ENCODE data around the gene PLCL2.
"Not testable (repeated sequence)": the region's sequence is repeated elsewhere in the genome, so short reads cannot be mapped to it uniquely, and the experiment has no call there.

The PLCL2 gene

GRCh38 chr3:17103579-17103978 lies 218.8 kb downstream of the PLCL2 start:
- Histone ChIP-seq H3K4me1 (ENCODE audit: control insufficient read depth in 1 of 2, insufficient read depth in 2 of 2, low read length in 2 of 2) (no peaks in the 10 kb centered on the region), H3K18ac (ENCODE audit: low read length) (no peak overlapping the region), H3K9ac (ENCODE audit: low read length) (no peak overlapping the region), H2AFZ (ENCODE audit: insufficient read depth, low read length, poor library complexity) (no peak overlapping the region), H3K36me3 (ENCODE audit: control insufficient read depth in 1 of 2, insufficient read depth in 2 of 2, low read length in 2 of 2) (no peaks in the 10 kb centered on the region), H3K23ac (ENCODE audit: low read length) (no peak overlapping the region), H4K91ac (ENCODE audit: low read depth, low read length) (no peak overlapping the region), H2BK5ac (ENCODE audit: low read depth, low read length, poor library complexity) (no peak overlapping the region), H2BK12ac (ENCODE audit: low read length) (no peak overlapping the region), H3K79me1 (ENCODE audit: low read length) (no peaks in the 10 kb centered on the region), H2AK5ac (ENCODE audit: low read length) (no peak overlapping the region), H3K4me2 (ENCODE audit: low read length) (no peak overlapping the region), H4K8ac (ENCODE audit: low read depth, low read length) (no peak overlapping the region), H2BK120ac (ENCODE audit: insufficient read depth, low read length, poor library complexity) (no peak overlapping the region), H3K9me3 (ENCODE audit: insufficient read depth, low read depth, low read length) (no peaks in the 10 kb centered on the region), H3K4me3 (ENCODE audit: low read depth, low read length) (no peak overlapping the region), H3K79me2 (ENCODE audit: control insufficient read depth, insufficient read depth, low read length, poor library complexity) (no peaks in the 10 kb centered on the region), H4K12ac (ENCODE audit: low read depth, low read length) (no peak overlapping the region), H3K27ac (ENCODE audit: low read depth, low read length) (no peak overlapping the region), H3K14ac (ENCODE audit: low read length) (no peak overlapping the region), H3K27me3 (ENCODE audit: insufficient read depth, low read length) (no peaks in the 10 kb centered on the region), H3K4ac (ENCODE audit: low read depth, low read length) (no peak overlapping the region)
- DNase-seq = no peak
- no CpG with 5 or more reads among the region's 1 CpG for WGBS (ENCODE audit: extremely low coverage, insufficient coverage, insufficient read length)

- H4K12ac ChIP-seq (ENCODE audit: low read depth, low read length); H3K4me1 ChIP-seq (ENCODE audit: control insufficient read depth in 1 of 2, insufficient read depth in 2 of 2, low read length in 2 of 2); H3K4me3 ChIP-seq (ENCODE audit: low read depth, low read length); H4K91ac ChIP-seq (ENCODE audit: low read depth, low read length); H3K9me3 ChIP-seq (ENCODE audit: insufficient read depth, low read depth, low read length); H3K27me3 ChIP-seq (ENCODE audit: insufficient read depth, low read length); H2AK5ac ChIP-seq (ENCODE audit: low read length); H3K79me1 ChIP-seq (ENCODE audit: low read length); H3K23ac ChIP-seq (ENCODE audit: low read length); H3K79me2 ChIP-seq (ENCODE audit: control insufficient read depth, insufficient read depth, low read length, poor library complexity); H2BK120ac ChIP-seq (ENCODE audit: insufficient read depth, low read length, poor library complexity); H2BK12ac ChIP-seq (ENCODE audit: low read length); H3K4ac ChIP-seq (ENCODE audit: low read depth, low read length); H3K14ac ChIP-seq (ENCODE audit: low read length); H3K36me3 ChIP-seq (ENCODE audit: control insufficient read depth in 1 of 2, insufficient read depth in 2 of 2, low read length in 2 of 2); H3K9ac ChIP-seq (ENCODE audit: low read length); H3K27ac ChIP-seq (ENCODE audit: low read depth, low read length); H3K18ac ChIP-seq (ENCODE audit: low read length); H3K4me2 ChIP-seq (ENCODE audit: low read length); H2BK5ac ChIP-seq (ENCODE audit: low read depth, low read length, poor library complexity); H2AFZ ChIP-seq (ENCODE audit: insufficient read depth, low read length, poor library complexity); DNase-seq; H4K8ac ChIP-seq (ENCODE audit: low read depth, low read length): not testable (repeated sequence)
- no CpG with 5 or more reads among the region's 5 CpGs for WGBS (ENCODE audit: extremely low coverage, insufficient coverage, insufficient read length)
Measured at GRCh38 chr3:17106801-17107200, 222.0 kb downstream of the PLCL2 start.

- Histone ChIP-seq H3K23ac (ENCODE audit: low read length) (no peak overlapping the region), H3K4me2 (ENCODE audit: low read length) (no peak overlapping the region), H2BK12ac (ENCODE audit: low read length) (no peak overlapping the region), H3K9ac (ENCODE audit: low read length) (no peak overlapping the region), H3K27ac (ENCODE audit: low read depth, low read length) (no peak overlapping the region), H3K79me1 (ENCODE audit: low read length) (no peaks in the 10 kb centered on the region), H4K12ac (ENCODE audit: low read depth, low read length) (no peak overlapping the region), H2AFZ (ENCODE audit: insufficient read depth, low read length, poor library complexity) (no peak overlapping the region), H2AK5ac (ENCODE audit: low read length) (no peak overlapping the region), H3K4ac (ENCODE audit: low read depth, low read length) (no peak overlapping the region), H2BK120ac (ENCODE audit: insufficient read depth, low read length, poor library complexity) (no peak overlapping the region), H3K27me3 (ENCODE audit: insufficient read depth, low read length) (no peaks in the 10 kb centered on the region), H3K18ac (ENCODE audit: low read length) (no peak overlapping the region), H4K8ac (ENCODE audit: low read depth, low read length) (no peak overlapping the region), H4K91ac (ENCODE audit: low read depth, low read length) (no peak overlapping the region), H2BK5ac (ENCODE audit: low read depth, low read length, poor library complexity) (no peak overlapping the region), H3K14ac (ENCODE audit: low read length) (no peak overlapping the region), H3K36me3 (ENCODE audit: control insufficient read depth in 1 of 2, insufficient read depth in 2 of 2, low read length in 2 of 2) (no peaks in the 10 kb centered on the region), H3K4me3 (ENCODE audit: low read depth, low read length) (no peak overlapping the region), H3K79me2 (ENCODE audit: control insufficient read depth, insufficient read depth, low read length, poor library complexity) (no peaks in the 10 kb centered on the region), H3K4me1 (ENCODE audit: control insufficient read depth in 1 of 2, insufficient read depth in 2 of 2, low read length in 2 of 2) (no peaks in the 10 kb centered on the region), H3K9me3 (ENCODE audit: insufficient read depth, low read depth, low read length) (no peaks in the 10 kb centered on the region)
- DNase-seq = no peak
- WGBS (ENCODE audit: extremely low coverage, insufficient coverage, insufficient read length) = no CpG with 5 or more reads among the region's 8 CpGs
Measured at GRCh38 chr3:17110660-17111396, 226.1 kb downstream of the PLCL2 start.

- H4K91ac ChIP-seq (ENCODE audit: low read depth, low read length) = no peak overlapping the region
- no peak overlapping the region for H3K4me3 ChIP-seq (ENCODE audit: low read depth, low read length)
- H3K14ac ChIP-seq (ENCODE audit: low read length) = no peak overlapping the region
- DNase-seq = no peak
- H3K27ac ChIP-seq (ENCODE audit: low read depth, low read length) = no peak overlapping the region
- H3K9me3 ChIP-seq (ENCODE audit: insufficient read depth, low read depth, low read length) = no peaks in the 10 kb centered on the region
- H3K79me1 ChIP-seq (ENCODE audit: low read length) = no peaks in the 10 kb centered on the region
- no peak overlapping the region for H2BK5ac ChIP-seq (ENCODE audit: low read depth, low read length, poor library complexity)
- H3K4ac ChIP-seq (ENCODE audit: low read depth, low read length) = no peak overlapping the region
- H3K36me3 ChIP-seq (ENCODE audit: control insufficient read depth in 1 of 2, insufficient read depth in 2 of 2, low read length in 2 of 2) = no peaks in the 10 kb centered on the region
- H3K4me1 ChIP-seq (ENCODE audit: control insufficient read depth in 1 of 2, insufficient read depth in 2 of 2, low read length in 2 of 2) = no peaks in the 10 kb centered on the region
- no peak overlapping the region for H2AK5ac ChIP-seq (ENCODE audit: low read length)
- H3K4me2 ChIP-seq (ENCODE audit: low read length) = no peak overlapping the region
- H4K8ac ChIP-seq (ENCODE audit: low read depth, low read length) = no peak overlapping the region
- H3K9ac ChIP-seq (ENCODE audit: low read length) = no peak overlapping the region
- H3K79me2 ChIP-seq (ENCODE audit: control insufficient read depth, insufficient read depth, low read length, poor library complexity) = no peaks in the 10 kb centered on the region
- H3K18ac ChIP-seq (ENCODE audit: low read length) = no peak overlapping the region
- H2BK12ac ChIP-seq (ENCODE audit: low read length) = no peak overlapping the region
- no peak overlapping the region for H3K23ac ChIP-seq (ENCODE audit: low read length)
- H2BK120ac ChIP-seq (ENCODE audit: insufficient read depth, low read length, poor library complexity) = no peak overlapping the region
- no peaks in the 10 kb centered on the region for H3K27me3 ChIP-seq (ENCODE audit: insufficient read depth, low read length)
- no peak overlapping the region for H4K12ac ChIP-seq (ENCODE audit: low read depth, low read length)
- H2AFZ ChIP-seq (ENCODE audit: insufficient read depth, low read length, poor library complexity) = no peak overlapping the region
- WGBS (ENCODE audit: extremely low coverage, insufficient coverage, insufficient read length) = no CpG with 5 or more reads among the region's 3 CpGs
Measured at GRCh38 chr3:17111586-17111985, 226.8 kb downstream of the PLCL2 start.
